Nephron (organoid): ENCODE data around the gene PHACTR1.
"Not testable (repeated sequence)": the region's sequence is repeated elsewhere in the genome, so short reads cannot be mapped to it uniquely, and the experiment has no call there.

Source experiments
- H3K27ac Mint-ChIP-seq, 3 experiments: 2 replicates each; pipeline ENCODE4 v1.8.0; 2020; ENCODE audit warnings: mixed read lengths in 3 of 3, mild to moderate bottlenecking in 2 of 3, moderate library complexity in 1 of 3
- H3K27me3 Mint-ChIP-seq: 2 replicates; pipeline ENCODE4 v1.8.0; 2021; ENCODE audit warnings: low read depth, mild to moderate bottlenecking, moderate library complexity, mixed read lengths
- H3K36me3 Mint-ChIP-seq: 2 replicates; pipeline ENCODE4 v1.8.0; 2020; ENCODE audit warnings: low read depth, mixed read lengths
- H3K4me1 Mint-ChIP-seq: 2 replicates; pipeline ENCODE4 v1.8.0; 2020; ENCODE audit warnings: mixed read lengths
- H3K4me3 Mint-ChIP-seq, 3 experiments: 2 replicates each; pipeline ENCODE4 v1.8.0; 2020; ENCODE audit warnings: mild to moderate bottlenecking in 3 of 3, mixed read lengths in 3 of 3, moderate library complexity in 2 of 3
- H3K9me3 Mint-ChIP-seq: 2 replicates; pipeline ENCODE4 v1.8.0; 2020; ENCODE audit warnings: mixed read lengths
- CTCF ChIP-seq, 3 experiments: fragments of 200-600 bp; sonication (generic); IDR thresholded peaks; one replicate each; pipeline ENCODE4 v1.5.0; 2021; ENCODE audit warnings: antibody characterized with exemption in 3 of 3; ENCODE audit not compliant: unreplicated experiment in 3 of 3

PHACTR1 gene

GRCh38 chr6:13314806-13315205, 598.2 kb downstream of the PHACTR1 start:
- H3K27ac Mint-ChIP-seq, result peak overlapping the region in 2 of 3 experiments; percentile 29 to 42
- no peak overlapping the region for H3K4me3 Mint-ChIP-seq
- H3K9me3 Mint-ChIP-seq, result no peaks in the 10 kb centered on the region
- TF ChIP-seq CTCF (IDR thresholded peaks at IDR 0.05; ENCODE audit: unreplicated experiment in 3 of 3), result no peak
- H3K36me3 Mint-ChIP-seq, result peaks cover 86% of the 10 kb centered on the region
- no peaks in the 10 kb centered on the region for H3K4me1 Mint-ChIP-seq
- no peaks in the 10 kb centered on the region for H3K27me3 Mint-ChIP-seq

GRCh38 chr6:13315896-13316295, 599.3 kb downstream of the PHACTR1 start:
- no peak for TF ChIP-seq CTCF (IDR thresholded peaks at IDR 0.05; ENCODE audit: unreplicated experiment in 3 of 3)
- Mint-ChIP-seq H3K4me1 (no peaks in the 10 kb centered on the region), H3K9me3 (no peaks in the 10 kb centered on the region), H3K27ac (peak overlapping the region in 1 of 3 experiments; percentile 62), H3K4me3 (no peak overlapping the region), H3K27me3 (no peaks in the 10 kb centered on the region), H3K36me3 (peaks cover 89% of the 10 kb centered on the region)

- H3K9me3 Mint-ChIP-seq, result no peaks in the 10 kb centered on the region
- H3K36me3 Mint-ChIP-seq, result peaks cover 86% of the 10 kb centered on the region
- TF ChIP-seq CTCF (IDR thresholded peaks at IDR 0.05; ENCODE audit: unreplicated experiment in 3 of 3), result no peak
- H3K4me1 Mint-ChIP-seq, result peaks cover 5% of the 10 kb centered on the region
- H3K27me3 Mint-ChIP-seq, result no peaks in the 10 kb centered on the region
- H3K27ac Mint-ChIP-seq, result peak overlapping the region; percentile 23 to 72 (median 63)
- no peak overlapping the region for H3K4me3 Mint-ChIP-seq
Measured at GRCh38 chr6:13318821-13319220, 602.3 kb downstream of the PHACTR1 start.

- H3K27me3 Mint-ChIP-seq, result no peaks in the 10 kb centered on the region
- H3K36me3 Mint-ChIP-seq, result peaks cover 86% of the 10 kb centered on the region
- no peak for TF ChIP-seq CTCF (IDR thresholded peaks at IDR 0.05; ENCODE audit: unreplicated experiment in 3 of 3)
- H3K27ac Mint-ChIP-seq, result no peak overlapping the region
- no peaks in the 10 kb centered on the region for H3K9me3 Mint-ChIP-seq
- peaks cover 5% of the 10 kb centered on the region for H3K4me1 Mint-ChIP-seq
- no peak overlapping the region for H3K4me3 Mint-ChIP-seq
Measured at GRCh38 chr6:13319891-13320564, 603.5 kb downstream of the PHACTR1 start.

GRCh38 chr6:13326031-13326586, 609.5 kb downstream of the PHACTR1 start:
- H3K36me3 Mint-ChIP-seq, result peaks cover 40% of the 10 kb centered on the region
- peaks cover 28% of the 10 kb centered on the region for H3K4me1 Mint-ChIP-seq
- not testable (repeated sequence) for H3K9me3 Mint-ChIP-seq, H3K27me3 Mint-ChIP-seq
- H3K4me3 Mint-ChIP-seq, result peak overlapping the region; percentile 93 to 98 (median 94)
- H3K27ac Mint-ChIP-seq, result peak overlapping the region; percentile 54 to 98 (median 92)

GRCh38 chr6:13327691-13328075, 611.1 kb downstream of the PHACTR1 start:
- Mint-ChIP-seq H3K36me3 (peaks cover 28% of the 10 kb centered on the region), H3K4me1 (peaks cover 28% of the 10 kb centered on the region), H3K9me3 (no peaks in the 10 kb centered on the region), H3K27me3 (no peaks in the 10 kb centered on the region), H3K27ac (peak overlapping the region; percentile 92 to 98 (median 95)), H3K4me3 (peak overlapping the region; percentile 93 to 98 (median 94))
- TF ChIP-seq CTCF (IDR thresholded peaks at IDR 0.05; ENCODE audit: unreplicated experiment in 3 of 3), result peak in 1 of 3 experiments; percentile 28
